Panc1 (cell line): ENCODE results near the gene DLGAP4.

Experiments
- CTCF ChIP-seq: fragments of 450-650 bp; IDR thresholded peaks from 2 replicates; pipeline ENCODE4 v1.5.1; 2017; ENCODE audit warnings: mild to moderate bottlenecking
- POLR2AphosphoS5 ChIP-seq: IDR thresholded peaks from 2 replicates; pipeline ENCODE4 v1.6.1; 2012; ENCODE audit warnings: mild to moderate bottlenecking, low read depth, low read length, moderate library complexity

- TF ChIP-seq POLR2AphosphoS5 (no peak), CTCF (no peak)
Measured at GRCh38 chr20:36310215-36310981, 4.3 kb downstream of the DLGAP4 start.
